Stomach (tissue), 4 donors: Measurements from ENCODE around the gene CLASP2.

Experiments
- CTCF ChIP-seq, 7 experiments: fragments of 450-650 bp in 4 of 7; fragments of 200-600 bp in 3 of 7; sonication (generic) in 3 of 7; IDR thresholded peaks; one replicate each; pipeline ENCODE4 v1.5.1; 2016 to 2019; ENCODE audit warnings: antibody characterized with exemption in 7 of 7, control low read depth in 2 of 7, mild to moderate bottlenecking in 1 of 7
- EP300 ChIP-seq: sonication (generic); formaldehyde crosslinking; IDR thresholded peaks from one replicate; pipeline ENCODE4 v1.6.1; 2017; ENCODE audit warnings: antibody characterized with exemption
- POLR2A ChIP-seq, 4 donors: fragments of 450-650 bp; IDR thresholded peaks; one replicate each; pipeline ENCODE4 v1.6.1; 2016; ENCODE audit warnings: antibody characterized with exemption in 4 of 4, control low read depth in 2 of 4, mild to moderate bottlenecking in 1 of 4, moderate library complexity in 1 of 4

- TF ChIP-seq POLR2A (IDR thresholded peaks at IDR 0.05) = no peak
- TF ChIP-seq CTCF (IDR thresholded peaks at IDR 0.05) = no peak
- no peak for TF ChIP-seq EP300
Observed at GRCh38 chr3:33579178-33579510, 138.9 kb downstream of the CLASP2 start.
